ENCODE data around the gene DNAJC18.

DNAJC18 gene

DNA sequence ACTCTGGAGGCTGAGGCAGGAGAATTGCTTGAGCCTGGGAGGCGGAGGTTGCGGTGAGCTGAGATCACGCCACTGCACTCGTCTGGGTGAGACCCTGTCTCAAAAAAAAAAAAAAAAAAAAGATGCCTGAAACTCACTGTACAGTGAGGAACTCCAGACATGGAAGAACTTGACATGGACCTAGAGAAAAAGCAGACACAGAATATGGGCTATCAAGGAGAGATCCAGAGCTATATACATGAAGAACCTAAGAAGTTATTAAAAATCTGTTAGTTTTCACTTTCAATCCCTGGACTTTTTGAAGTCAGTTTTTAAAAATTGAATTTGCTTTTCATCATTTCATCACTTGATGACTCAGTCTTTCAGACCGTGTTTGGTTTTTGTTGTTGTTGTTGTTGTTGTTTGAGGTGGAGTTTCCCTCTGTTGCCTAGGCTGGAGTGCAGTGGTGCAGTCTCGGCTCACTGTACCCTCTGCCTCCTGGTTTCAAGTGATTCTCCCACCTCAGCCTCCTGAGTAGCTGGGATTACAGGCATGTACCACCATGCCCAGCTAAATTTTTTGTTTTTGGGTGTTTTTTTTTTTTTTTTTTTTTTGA is 77.4 kb downstream of the DNAJC18 start:
- no peak for DNase-seq

DNA sequence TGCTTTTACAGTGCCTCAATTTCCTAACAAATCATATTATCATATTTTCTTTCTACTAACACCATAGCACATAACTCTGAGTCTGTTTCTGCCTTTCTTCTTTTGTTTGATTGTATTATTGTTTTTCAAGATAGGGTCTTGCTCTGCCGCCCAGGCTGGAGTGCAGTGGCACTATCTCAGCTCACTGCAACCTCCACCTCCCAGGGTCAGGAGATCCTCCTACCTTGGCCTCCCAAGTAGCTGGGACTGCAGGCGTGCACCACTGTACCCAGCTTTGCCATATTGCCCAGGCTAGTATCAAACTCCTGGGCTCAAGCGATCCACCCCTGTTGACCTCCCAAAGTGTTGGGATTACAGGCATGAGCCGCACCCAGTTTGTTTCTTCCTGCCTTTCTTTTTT is 78.9 kb downstream of the DNAJC18 start:
- no peak for DNase-seq
